GM13976 (cell line): ENCODE data around the gene RAB8A.
"Not testable (repeated sequence)": the region's sequence is repeated elsewhere in the genome, so short reads cannot be mapped to it uniquely, and the experiment has no call there.

Source experiments
- DNase-seq: peaks from one replicate; pipeline ENCODE4 v3.0.0; 2012; ENCODE audit warnings: low spot score
- in situ Hi-C: fragments of 300-500 bp; cut with MboI; formaldehyde crosslinking; loops from one replicate; pipeline ENCODE4 v1.12.0; 2022; ENCODE audit warnings: low sequenced_read_pairs, mixed read lengths, inconsistent platforms; ENCODE audit not compliant: unreplicated experiment
- TF ChIP-seq, protein P1 (sequence below): IDR thresholded peaks from 2 replicates; pipeline ENCODE4 v1.5.1; 2012; ENCODE audit warnings: borderline replicate concordance, mild to moderate bottlenecking; ENCODE audit not compliant: insufficient read depth; ENCODE audit errors: extremely low read depth, missing control alignments, control extremely low read depth

The RAB8A gene

DNA sequence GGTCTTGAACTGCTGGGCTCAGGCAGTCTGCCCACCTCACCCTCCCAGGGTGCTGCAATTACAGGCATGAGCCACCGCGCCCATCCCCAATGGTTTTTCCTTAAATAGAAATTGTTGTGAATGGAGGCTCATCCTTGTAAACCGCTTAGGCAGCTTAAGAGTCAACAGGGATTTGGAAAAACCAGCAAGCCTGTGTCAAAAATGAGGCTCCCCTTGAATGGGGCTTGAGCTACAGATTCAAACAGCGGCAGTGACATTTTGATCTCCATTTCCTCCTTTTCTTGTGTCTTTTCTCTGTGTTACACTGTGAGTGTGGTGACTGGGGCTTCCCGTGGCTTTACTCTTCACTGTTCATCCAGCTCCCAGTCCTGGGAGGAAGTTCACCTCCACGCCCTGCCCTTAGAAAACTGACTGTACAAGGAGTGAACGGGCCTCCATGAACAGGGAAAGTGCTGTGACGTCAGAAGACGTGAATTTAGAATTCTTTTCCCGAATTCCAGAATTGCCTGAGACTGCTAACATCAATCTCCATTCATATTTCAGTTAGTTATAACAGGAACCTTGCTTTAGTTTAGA lies 15.3 kb upstream of the RAB8A start:
- DNase-seq: no peak
- TF ChIP-seq, protein P1, sequence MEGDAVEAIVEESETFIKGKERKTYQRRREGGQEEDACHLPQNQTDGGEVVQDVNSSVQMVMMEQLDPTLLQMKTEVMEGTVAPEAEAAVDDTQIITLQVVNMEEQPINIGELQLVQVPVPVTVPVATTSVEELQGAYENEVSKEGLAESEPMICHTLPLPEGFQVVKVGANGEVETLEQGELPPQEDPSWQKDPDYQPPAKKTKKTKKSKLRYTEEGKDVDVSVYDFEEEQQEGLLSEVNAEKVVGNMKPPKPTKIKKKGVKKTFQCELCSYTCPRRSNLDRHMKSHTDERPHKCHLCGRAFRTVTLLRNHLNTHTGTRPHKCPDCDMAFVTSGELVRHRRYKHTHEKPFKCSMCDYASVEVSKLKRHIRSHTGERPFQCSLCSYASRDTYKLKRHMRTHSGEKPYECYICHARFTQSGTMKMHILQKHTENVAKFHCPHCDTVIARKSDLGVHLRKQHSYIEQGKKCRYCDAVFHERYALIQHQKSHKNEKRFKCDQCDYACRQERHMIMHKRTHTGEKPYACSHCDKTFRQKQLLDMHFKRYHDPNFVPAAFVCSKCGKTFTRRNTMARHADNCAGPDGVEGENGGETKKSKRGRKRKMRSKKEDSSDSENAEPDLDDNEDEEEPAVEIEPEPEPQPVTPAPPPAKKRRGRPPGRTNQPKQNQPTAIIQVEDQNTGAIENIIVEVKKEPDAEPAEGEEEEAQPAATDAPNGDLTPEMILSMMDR: no peak
- in situ Hi-C loops: no loop called here

DNA sequence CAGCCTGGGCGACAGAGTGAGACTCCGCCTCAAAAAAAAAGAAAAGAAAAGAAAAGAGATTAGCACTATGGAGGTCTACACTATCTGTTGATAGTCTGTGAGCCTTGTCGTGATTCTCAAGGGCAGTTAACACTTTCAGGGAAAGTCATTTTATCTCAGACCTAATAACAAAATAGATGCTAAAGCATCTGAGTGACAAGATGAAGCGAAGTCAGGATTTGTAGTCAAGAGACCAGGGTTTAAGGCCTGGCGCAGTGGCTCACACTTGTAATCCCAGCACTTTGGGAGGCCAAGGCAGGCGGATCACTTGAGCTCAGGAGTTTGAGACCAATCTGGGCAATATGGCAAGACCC lies 13.3 kb upstream of the RAB8A start:
- TF ChIP-seq, protein P1: no peak
- no peak for DNase-seq
- in situ Hi-C loops: no loop called here

DNA sequence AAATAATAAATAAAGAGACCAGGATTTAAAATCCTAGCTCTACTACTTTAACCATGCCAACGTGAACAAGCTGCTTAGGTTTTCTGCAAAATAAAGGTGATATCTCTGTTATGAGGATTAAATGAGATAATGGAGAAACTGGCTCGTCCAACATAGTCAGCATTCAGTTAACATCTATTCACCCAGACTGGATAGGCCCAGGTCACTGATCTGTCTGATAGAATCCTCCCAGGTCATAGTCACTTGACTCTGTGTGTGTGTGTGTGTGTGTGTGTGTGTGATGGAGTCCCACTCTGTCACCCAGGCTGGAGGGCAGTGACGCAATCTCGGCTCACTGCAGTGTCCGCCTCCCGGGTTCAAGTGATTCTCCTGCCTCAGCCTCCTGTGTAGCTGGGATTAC lies 12.9 kb upstream of the RAB8A start:
- in situ Hi-C loops: no loop called here

DNA sequence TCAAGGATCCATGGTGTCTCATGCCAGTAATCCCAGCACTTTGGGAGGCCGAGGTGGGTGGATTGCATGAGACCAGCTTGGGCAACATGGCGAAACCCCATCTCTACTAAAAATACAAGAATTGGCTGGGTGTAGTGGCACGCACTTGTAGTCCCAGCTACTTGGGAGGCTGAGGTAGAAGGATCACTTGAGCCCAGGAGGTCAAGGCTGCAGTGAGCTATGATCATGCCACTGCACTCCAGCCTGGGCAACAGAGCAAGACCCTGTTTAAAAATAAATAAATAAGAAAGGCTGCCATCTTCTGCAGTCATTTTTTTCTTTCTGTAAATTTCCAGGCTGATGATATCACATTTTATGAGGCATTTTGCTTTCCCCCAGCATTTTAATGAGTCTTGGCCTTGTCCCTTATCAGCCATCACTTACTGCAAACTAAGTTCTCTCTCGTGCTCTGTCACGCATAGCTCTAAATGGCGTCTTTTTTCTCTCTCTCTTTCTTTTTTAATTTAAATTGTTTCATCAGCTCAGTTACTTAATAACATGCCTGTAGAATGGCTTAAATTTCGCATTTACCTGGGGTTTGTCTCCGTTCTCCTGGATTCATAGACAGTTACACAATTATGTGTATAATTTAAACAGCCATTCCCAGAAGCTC lies 12.2 kb upstream of the RAB8A start:
- DNase-seq, in situ Hi-C loops: not testable (repeated sequence)

More for the DNA sequence above, 12.9 kb upstream of the RAB8A start:
- TF ChIP-seq, protein P1: no peak
- DNase-seq: no peak

DNA sequence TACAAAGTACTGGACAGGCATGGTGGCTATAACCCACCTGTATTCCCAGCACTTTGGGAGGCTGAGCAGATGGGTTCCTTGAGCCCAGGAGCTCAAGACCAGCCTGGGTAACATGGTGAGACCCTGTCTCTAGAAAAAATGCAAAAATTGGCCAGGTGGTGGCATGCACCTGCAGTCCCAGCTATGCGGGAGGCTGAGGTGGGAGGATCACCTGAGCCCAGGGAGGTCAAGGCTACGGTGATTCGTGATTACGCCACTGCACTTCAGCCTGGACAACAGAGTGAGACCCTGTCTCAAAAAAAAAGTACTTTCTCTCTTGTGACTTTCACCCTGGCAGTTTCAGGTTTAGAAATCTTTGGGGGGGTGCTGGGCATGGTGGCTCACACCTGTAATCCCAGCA lies 11.2 kb upstream of the RAB8A start:
- DNase-seq: no peak
- in situ Hi-C loops: no loop called here
- TF ChIP-seq, protein P1: no peak

- DNase-seq: no peak
- in situ Hi-C loops: no loop called here
- TF ChIP-seq, protein P1: no peak
Measured at GRCh38 chr19:16104722-16105121, 7.0 kb upstream of the RAB8A start.

- TF ChIP-seq, protein P1: no peak
- in situ Hi-C loops: no loop called here
- DNase-seq: no peak
Measured at GRCh38 chr19:16106121-16106520, 5.6 kb upstream of the RAB8A start.
